Measurements from ENCODE around the gene MIPEP. TPM values are rescaled to one million over a fixed set of nuclear protein-coding genes. Genes with fewer than 3 reads are reported as not detected.

MIPEP gene
- total RNA-seq, 1 donor from 2014 or later, result 7.8 TPM

DNA sequence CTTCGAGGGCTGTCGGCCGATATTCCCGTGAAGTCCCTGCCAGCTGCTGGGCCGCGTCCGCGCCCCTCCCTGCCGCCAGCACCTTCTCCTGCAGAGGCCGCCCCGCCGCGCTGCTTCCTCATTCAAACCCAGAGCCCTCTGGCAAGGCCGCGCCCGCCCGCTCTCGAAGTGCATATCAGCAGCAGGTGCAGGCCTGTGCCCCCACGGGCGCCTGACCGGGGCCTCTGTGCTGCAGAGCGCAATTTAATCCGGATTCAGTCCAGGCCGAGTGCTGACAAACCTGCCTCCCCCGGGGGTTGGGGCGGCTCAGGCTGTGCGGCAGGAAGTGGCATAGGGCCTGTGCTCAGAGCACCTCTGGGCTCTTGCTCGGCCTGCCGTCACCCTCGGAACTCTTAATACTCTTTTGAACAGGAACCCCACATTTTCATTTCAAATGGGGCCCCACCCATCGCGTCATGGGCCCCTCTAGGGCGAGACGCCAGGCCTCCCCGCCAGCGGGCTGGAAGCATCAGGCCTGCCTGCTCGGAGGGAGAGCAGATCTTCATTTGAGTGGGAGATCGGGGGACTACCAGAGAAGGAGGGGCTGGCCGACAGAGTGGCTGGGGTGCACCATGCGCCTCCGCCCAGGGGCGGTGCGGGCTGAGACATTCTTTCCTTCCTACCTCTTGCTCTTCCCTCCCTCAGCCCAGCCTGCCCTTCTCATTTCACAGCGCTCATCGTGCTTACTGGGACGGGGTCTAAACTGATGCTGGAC is 193.3 kb downstream of the MIPEP start:
- Mint-ChIP-seq H3K4me3 (peak overlapping the region; percentile 66), H3K36me3 (ENCODE audit: low read depth) (peaks cover 2% of the 10 kb centered on the region), H3K27ac (peak overlapping the region; percentile 56), H3K4me1 (ENCODE audit: low read depth) (peaks cover 11% of the 10 kb centered on the region), H3K9me3 (no peaks in the 10 kb centered on the region), H3K27me3 (ENCODE audit: insufficient read depth) (peaks cover 6% of the 10 kb centered on the region)
- intact Hi-C loops (cut with micrococcal nuclease), result no loop called here
- peak; percentile 37 for DNase-seq (ENCODE audit: low spot score)

DNA sequence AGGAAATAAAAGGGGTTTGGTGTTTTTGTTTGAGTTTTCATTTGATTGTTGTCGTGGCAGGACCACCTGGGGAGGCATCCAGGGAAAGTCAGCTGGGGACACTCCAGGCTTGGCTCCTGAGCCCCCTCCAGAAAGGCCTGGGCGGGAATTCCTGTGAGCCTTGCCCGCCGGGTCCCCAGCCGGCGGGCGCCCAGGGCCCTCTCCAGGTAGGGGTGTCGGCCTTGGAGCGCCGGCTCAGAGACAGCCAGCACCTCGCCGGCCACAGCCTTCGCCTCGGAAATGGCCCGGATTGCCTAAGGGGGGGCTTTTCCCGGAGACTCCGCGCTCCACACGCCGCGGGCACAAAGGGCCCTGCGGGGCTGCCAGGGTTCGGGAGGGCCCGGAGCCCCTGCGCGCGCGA is 194.0 kb downstream of the MIPEP start:
- Mint-ChIP-seq H3K36me3 (ENCODE audit: low read depth) (peaks cover 2% of the 10 kb centered on the region), H3K27ac (no peak overlapping the region), H3K4me1 (ENCODE audit: low read depth) (peaks cover 11% of the 10 kb centered on the region), H3K9me3 (no peaks in the 10 kb centered on the region), H3K27me3 (ENCODE audit: insufficient read depth) (peaks cover 6% of the 10 kb centered on the region), H3K4me3 (no peak overlapping the region)
- no peak for DNase-seq (ENCODE audit: low spot score)
- intact Hi-C loops (cut with micrococcal nuclease), result no loop called here

DNA sequence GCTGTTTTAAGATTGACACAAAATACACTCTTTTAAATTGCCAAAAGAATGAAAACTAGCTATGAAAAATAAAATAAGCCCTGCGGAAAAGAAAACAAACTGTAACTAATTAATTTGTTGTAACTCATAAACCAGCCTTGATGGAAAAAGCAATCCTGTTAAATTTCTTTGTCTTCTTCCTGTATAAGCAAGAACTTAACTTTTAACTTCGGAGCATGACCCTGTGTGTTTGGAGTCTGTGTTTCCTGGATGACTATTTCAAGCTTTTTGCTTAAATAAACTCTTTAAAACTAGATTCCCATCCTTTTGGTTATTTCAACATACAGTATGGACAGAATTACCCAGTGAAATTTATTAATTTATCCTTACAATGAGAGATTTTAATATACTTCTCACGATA is 196.4 kb downstream of the MIPEP start:
- peaks cover 4% of the 10 kb centered on the region for H3K27me3 Mint-ChIP-seq (ENCODE audit: insufficient read depth)
- no peaks in the 10 kb centered on the region for H3K9me3 Mint-ChIP-seq
- intact Hi-C loops (cut with micrococcal nuclease), result no loop called here
- no peak for DNase-seq (ENCODE audit: low spot score)
- no peak overlapping the region for H3K27ac Mint-ChIP-seq
- H3K4me1 Mint-ChIP-seq (ENCODE audit: low read depth), result peaks cover 11% of the 10 kb centered on the region
- no peak overlapping the region for H3K4me3 Mint-ChIP-seq
- peaks cover 2% of the 10 kb centered on the region for H3K36me3 Mint-ChIP-seq (ENCODE audit: low read depth)

DNA sequence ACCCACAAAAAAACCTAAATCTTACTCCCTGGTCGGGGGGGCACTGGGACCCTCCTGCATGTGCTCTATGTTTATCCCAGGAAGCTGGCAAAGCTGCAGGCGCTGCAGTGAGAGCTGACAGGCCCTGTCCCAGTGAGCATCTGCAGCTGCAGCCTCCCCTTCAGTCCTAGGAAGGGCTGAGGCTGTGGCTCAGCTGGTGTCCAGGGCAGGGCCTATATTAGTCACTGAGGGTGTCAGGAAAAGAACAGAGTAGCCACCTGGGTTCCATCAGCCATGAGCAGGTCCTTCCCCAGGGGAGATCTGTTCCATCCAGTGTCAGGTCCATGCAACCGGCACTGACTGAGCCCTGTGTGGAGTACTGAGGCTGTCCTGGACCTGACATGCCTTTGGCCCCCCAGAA is 198.5 kb downstream of the MIPEP start:
- peaks cover 3% of the 10 kb centered on the region for H3K9me3 Mint-ChIP-seq
- H3K27ac Mint-ChIP-seq, result no peak overlapping the region
- no peak for DNase-seq (ENCODE audit: low spot score)
- H3K4me3 Mint-ChIP-seq, result no peak overlapping the region
- H3K27me3 Mint-ChIP-seq (ENCODE audit: insufficient read depth), result peaks cover 2% of the 10 kb centered on the region
- H3K4me1 Mint-ChIP-seq (ENCODE audit: low read depth), result peaks cover under 1% of the 10 kb centered on the region
- no peaks in the 10 kb centered on the region for H3K36me3 Mint-ChIP-seq (ENCODE audit: low read depth)
- intact Hi-C loops (cut with micrococcal nuclease), result no loop called here

DNA sequence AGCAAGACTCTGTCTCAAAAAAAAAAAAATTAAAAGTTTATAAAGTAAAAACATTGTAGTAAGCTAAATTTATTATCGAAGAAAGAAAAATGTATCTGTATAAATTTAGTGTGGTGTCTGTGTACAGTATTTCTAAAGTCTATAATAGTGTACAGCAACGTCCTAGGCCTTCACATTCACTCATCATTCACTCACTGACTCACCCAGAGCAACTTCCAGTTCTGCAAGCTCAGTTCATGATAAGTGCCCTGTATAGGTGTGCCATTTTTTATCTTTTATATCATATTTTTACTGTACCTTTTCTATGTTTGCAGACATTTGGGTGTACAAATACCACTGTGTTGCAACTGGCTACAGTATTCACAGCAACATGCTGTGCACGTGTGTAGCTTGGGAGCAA is 200.9 kb downstream of the MIPEP start:
- intact Hi-C loops (cut with micrococcal nuclease), result no loop called here
- Mint-ChIP-seq H3K4me3 (no peak overlapping the region), H3K4me1 (ENCODE audit: low read depth) (no peaks in the 10 kb centered on the region), H3K36me3 (ENCODE audit: low read depth) (no peaks in the 10 kb centered on the region), H3K27ac (no peak overlapping the region), H3K27me3 (ENCODE audit: insufficient read depth) (peaks cover 6% of the 10 kb centered on the region), H3K9me3 (peaks cover 15% of the 10 kb centered on the region)
- no peak for DNase-seq (ENCODE audit: low spot score)

DNA sequence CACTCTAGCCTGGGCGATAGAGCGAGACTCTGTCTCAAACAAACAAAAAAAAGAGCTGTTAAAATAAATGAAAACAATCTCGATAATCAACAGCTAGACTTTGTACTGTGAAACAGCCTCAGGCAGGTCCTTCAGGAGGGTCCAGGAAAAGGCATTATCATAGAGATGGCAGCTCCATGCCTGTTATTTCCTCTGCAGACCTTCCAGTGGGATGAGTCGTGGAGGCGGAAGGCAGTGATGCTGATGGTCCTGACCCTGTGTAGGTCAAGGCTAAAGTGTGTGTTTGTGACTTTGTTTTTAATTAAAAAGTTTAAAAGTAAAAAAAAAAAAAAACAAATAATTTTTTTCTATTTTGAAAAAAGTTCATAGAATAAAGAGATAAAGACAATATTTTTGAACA is 201.6 kb downstream of the MIPEP start:
- Mint-ChIP-seq H3K27me3 (ENCODE audit: insufficient read depth) (peaks cover 5% of the 10 kb centered on the region), H3K4me1 (ENCODE audit: low read depth) (no peaks in the 10 kb centered on the region)

DNA sequence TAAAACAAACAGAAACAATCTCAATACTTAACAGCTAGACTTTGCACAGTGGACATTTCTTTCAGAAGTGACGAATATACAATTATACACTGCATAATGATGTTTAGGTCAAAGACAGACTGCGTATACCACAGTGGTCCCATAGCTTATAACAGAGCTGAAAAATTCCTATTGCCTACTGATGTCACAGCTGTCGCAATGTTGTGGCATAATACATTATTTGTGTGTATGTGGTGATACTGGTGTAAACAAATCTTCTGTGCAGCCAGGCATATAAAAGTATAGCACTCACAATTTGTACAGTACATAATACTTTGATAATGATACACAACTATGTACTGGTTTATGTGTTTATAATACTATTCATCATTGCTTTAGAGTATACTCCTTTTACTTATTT is 202.3 kb downstream of the MIPEP start:
- Mint-ChIP-seq H3K27ac (no peak overlapping the region), H3K4me1 (ENCODE audit: low read depth) (no peaks in the 10 kb centered on the region), H3K9me3 (peaks cover 15% of the 10 kb centered on the region), H3K4me3 (no peak overlapping the region), H3K36me3 (ENCODE audit: low read depth) (no peaks in the 10 kb centered on the region), H3K27me3 (ENCODE audit: insufficient read depth) (peaks cover 4% of the 10 kb centered on the region)
- DNase-seq (ENCODE audit: low spot score), result no peak
- intact Hi-C loops (cut with micrococcal nuclease), result no loop called here

More for the DNA sequence above, 201.6 kb downstream of the MIPEP start:
- H3K36me3 Mint-ChIP-seq (ENCODE audit: low read depth), result no peaks in the 10 kb centered on the region
- H3K9me3 Mint-ChIP-seq, result peaks cover 15% of the 10 kb centered on the region
- DNase-seq (ENCODE audit: low spot score), result no peak
- no peak overlapping the region for H3K27ac Mint-ChIP-seq
- intact Hi-C loops (cut with micrococcal nuclease), result no loop called here
- no peak overlapping the region for H3K4me3 Mint-ChIP-seq

DNA sequence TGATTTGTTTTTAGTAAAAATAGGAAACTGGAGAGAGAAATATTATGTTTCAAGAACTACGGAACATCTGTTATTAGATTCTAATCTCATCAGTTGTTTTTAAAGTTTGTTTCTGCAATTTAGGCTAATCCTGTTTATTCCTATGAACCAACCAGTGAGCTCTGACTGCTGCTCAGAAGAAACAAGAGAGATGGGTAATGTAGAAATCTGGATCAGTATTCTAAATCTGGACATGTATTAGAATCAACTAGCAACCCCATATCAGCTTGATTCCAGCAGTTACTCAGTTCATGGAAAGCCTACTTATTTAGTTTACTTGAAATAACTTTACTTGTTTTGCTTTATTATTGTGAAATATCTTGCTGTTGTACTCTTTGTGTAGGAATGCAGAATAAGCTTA is 203.8 kb downstream of the MIPEP start:
- peaks cover 4% of the 10 kb centered on the region for H3K27me3 Mint-ChIP-seq (ENCODE audit: insufficient read depth)
- peaks cover 15% of the 10 kb centered on the region for H3K9me3 Mint-ChIP-seq
- DNase-seq (ENCODE audit: low spot score), result no peak
- H3K4me3 Mint-ChIP-seq, result no peak overlapping the region
- intact Hi-C loops (cut with micrococcal nuclease), result no loop called here
- H3K36me3 Mint-ChIP-seq (ENCODE audit: low read depth), result no peaks in the 10 kb centered on the region
- H3K4me1 Mint-ChIP-seq (ENCODE audit: low read depth), result no peaks in the 10 kb centered on the region
- no peak overlapping the region for H3K27ac Mint-ChIP-seq

DNA sequence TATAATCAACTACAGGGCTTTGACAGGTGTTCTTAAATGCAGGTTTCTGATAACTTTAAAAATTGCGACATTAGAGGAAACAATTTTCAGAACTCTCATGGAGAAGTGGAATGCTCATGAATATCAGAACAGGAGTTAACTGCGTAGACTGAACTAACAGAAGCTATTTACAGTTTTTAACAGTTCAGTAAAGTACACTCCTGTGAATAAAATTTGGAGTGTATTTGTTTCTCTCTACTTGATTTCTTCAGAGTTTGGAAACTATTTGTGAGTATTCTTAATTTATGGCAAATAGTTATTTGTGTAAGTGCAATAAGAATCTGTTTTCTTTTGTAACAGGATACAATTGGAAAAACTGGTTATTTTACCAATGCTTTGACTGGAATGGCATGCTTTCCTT is 204.6 kb downstream of the MIPEP start:
- H3K27me3 Mint-ChIP-seq (ENCODE audit: insufficient read depth), result peaks cover 4% of the 10 kb centered on the region
- H3K9me3 Mint-ChIP-seq, result peaks cover 15% of the 10 kb centered on the region
- H3K27ac Mint-ChIP-seq, result no peak overlapping the region
- DNase-seq (ENCODE audit: low spot score), result no peak
- H3K4me1 Mint-ChIP-seq (ENCODE audit: low read depth), result peaks cover 1% of the 10 kb centered on the region
- no peak overlapping the region for H3K4me3 Mint-ChIP-seq
- intact Hi-C loops (cut with micrococcal nuclease), result no loop called here
- H3K36me3 Mint-ChIP-seq (ENCODE audit: low read depth), result no peaks in the 10 kb centered on the region

DNA sequence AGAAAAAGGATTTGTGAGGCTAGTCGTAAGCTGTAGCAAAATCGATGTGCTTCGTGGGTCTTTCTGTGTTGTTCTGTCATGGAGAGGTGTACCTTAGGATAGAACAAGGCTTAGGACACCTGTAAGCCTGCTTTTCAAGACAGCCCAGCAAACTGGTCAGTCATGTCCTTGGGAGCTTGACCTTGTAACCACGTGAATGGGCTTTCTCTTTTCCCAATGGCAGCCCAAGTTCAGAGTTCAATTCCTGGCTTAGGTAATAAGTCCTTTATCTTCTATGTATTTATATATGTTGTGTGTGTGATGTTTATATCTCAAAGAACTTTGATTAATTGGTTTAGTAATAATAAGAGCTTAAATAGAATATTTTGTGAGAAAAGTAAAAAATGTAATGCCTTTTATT is 206.1 kb downstream of the MIPEP start:
- Mint-ChIP-seq H3K36me3 (ENCODE audit: low read depth) (no peaks in the 10 kb centered on the region), H3K4me1 (ENCODE audit: low read depth) (peaks cover 12% of the 10 kb centered on the region), H3K4me3 (no peak overlapping the region), H3K27me3 (ENCODE audit: insufficient read depth) (peaks cover 4% of the 10 kb centered on the region), H3K9me3 (peaks cover 15% of the 10 kb centered on the region), H3K27ac (no peak overlapping the region)
- intact Hi-C loops (cut with micrococcal nuclease), result no loop called here
- no peak for DNase-seq (ENCODE audit: low spot score)

DNA sequence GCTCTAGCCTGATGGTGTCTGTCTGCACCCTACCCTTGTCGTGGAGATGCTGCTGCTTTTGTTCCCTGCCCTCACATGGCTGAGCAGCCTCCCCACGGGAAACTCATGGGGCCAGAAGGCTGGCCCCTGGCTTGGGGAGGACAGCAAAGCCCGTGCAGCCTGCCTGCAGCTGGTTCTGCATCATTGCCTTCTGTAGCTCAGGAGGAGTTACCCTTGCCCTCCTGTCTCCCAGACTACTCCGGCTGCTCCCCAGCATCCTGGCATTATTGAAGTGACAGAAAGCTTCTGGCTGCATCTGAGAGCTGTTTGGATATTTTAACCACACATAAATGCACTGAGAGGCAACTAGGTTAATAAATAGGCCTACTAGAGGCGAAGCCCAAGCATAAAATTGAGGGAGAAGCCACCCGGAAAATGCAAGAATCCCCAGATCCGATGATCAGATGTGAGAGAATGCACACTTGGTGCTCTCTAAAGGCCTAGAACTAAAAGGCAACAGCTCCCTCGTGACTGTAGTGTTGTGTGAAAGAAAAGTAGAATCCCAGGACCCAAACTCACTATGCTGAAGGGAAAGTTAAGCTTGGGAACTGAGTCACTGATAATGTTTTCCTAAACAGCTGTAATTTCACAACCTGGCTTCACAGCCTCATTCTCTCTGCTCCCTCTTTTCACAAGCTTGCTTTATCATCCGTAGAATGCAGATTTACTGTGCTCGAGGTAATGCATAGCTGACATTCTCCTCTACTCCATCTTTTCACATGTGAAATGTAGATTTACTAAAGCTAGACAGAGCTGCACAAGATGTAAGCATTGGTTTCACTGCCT is 208.1 kb downstream of the MIPEP start:
- intact Hi-C loops (cut with micrococcal nuclease), result no loop called here
- no peak for DNase-seq (ENCODE audit: low spot score)
- peaks cover 4% of the 10 kb centered on the region for H3K27me3 Mint-ChIP-seq (ENCODE audit: insufficient read depth)
- H3K9me3 Mint-ChIP-seq, result peaks cover 15% of the 10 kb centered on the region
- peaks cover 12% of the 10 kb centered on the region for H3K4me1 Mint-ChIP-seq (ENCODE audit: low read depth)
- H3K4me3 Mint-ChIP-seq, result no peak overlapping the region
- H3K27ac Mint-ChIP-seq, result no peak overlapping the region
- no peaks in the 10 kb centered on the region for H3K36me3 Mint-ChIP-seq (ENCODE audit: low read depth)
